ENCODE results near the gene KIF1A.

- TF ChIP-seq, protein P1, sequence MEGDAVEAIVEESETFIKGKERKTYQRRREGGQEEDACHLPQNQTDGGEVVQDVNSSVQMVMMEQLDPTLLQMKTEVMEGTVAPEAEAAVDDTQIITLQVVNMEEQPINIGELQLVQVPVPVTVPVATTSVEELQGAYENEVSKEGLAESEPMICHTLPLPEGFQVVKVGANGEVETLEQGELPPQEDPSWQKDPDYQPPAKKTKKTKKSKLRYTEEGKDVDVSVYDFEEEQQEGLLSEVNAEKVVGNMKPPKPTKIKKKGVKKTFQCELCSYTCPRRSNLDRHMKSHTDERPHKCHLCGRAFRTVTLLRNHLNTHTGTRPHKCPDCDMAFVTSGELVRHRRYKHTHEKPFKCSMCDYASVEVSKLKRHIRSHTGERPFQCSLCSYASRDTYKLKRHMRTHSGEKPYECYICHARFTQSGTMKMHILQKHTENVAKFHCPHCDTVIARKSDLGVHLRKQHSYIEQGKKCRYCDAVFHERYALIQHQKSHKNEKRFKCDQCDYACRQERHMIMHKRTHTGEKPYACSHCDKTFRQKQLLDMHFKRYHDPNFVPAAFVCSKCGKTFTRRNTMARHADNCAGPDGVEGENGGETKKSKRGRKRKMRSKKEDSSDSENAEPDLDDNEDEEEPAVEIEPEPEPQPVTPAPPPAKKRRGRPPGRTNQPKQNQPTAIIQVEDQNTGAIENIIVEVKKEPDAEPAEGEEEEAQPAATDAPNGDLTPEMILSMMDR (conservative IDR thresholded peaks at IDR 0.05; ENCODE audit: low read depth, low read length) = no peak
- TF ChIP-seq EZH2 (IDR thresholded peaks at IDR 0.05; ENCODE audit: low read length, unreplicated experiment) = no peak
These were observed 39.9 kb downstream of the KIF1A start for GRCh38 chr2:240780023-240780700.
